GM12878 (cell line): ENCODE results near the gene AGBL1. TPM values are rescaled to one million over a fixed set of nuclear protein-coding genes. Genes with fewer than 3 reads are reported as not detected.

Source experiments
- ATAC-seq: fragments of 200-7000 bp; cut with Tn5 transposase; 3 replicates; pipeline ENCODE4 v1.9.1; 2020; ENCODE audit warnings: mild to moderate bottlenecking, moderate library complexity
- BruUV-seq: library from RNA; stranded (reverse); fragments of 400-500 nt; replicated peaks from 2 replicates; lab custom pipeline; 2021; lab: Mats Ljungman, UMichigan
- CTCF ChIA-PET: fragments of 300-600 bp; sonication (Branson Sonifier 250); formaldehyde crosslinking; extraction: SDS; loops from one replicate; lab custom pipeline; 2021; ENCODE audit warnings: inconsistent platforms; lab: Yijun Ruan, JAX
- POLR2A ChIA-PET: fragments of 350-600 bp; formaldehyde crosslinking; extraction: SDS; loops from one replicate; lab custom pipeline; 2021; ENCODE audit warnings: inconsistent platforms; lab: Charles Lee
- RAD21 ChIA-PET: fragments of 300-600 bp; sonication (Branson Sonifier 250); formaldehyde crosslinking; loops from one replicate; lab custom pipeline; 2023; ENCODE audit warnings: antibody characterized with exemption; ENCODE audit not compliant: unreplicated experiment; lab: Charles Lee
- SMC1A ChIA-PET: fragments of 300-600 bp; sonication (Branson Sonifier 250); formaldehyde crosslinking; loops from one replicate; lab custom pipeline; 2023; ENCODE audit not compliant: unreplicated experiment, uncharacterized antibody; lab: Charles Lee
- DNase-seq: peaks from one replicate; pipeline ENCODE4 v3.0.0-alpha.2; 2011; ENCODE audit warnings: low read depth, low spot score
- FAIRE-seq: peaks from 3 replicates; lab custom pipeline; 2011; peaks lifted over from hg19 to GRCh38; lab: Jason Lieb, UNC
- H2AFZ ChIP-seq: 2 replicates; pipeline ENCODE4 v1.6.0; 2011; ENCODE audit warnings: low read depth, low read length, control low read depth; ENCODE audit not compliant: control insufficient read depth
- H3K27ac ChIP-seq: 2 replicates; pipeline ENCODE4 v1.5.1; 2011; ENCODE audit warnings: control low read depth; ENCODE audit not compliant: control insufficient read depth, insufficient read depth
- H3K27me3 ChIP-seq, 2 experiments: replicated peaks in 1 of 2; 2 replicates each; pipeline versions ENCODE4 v1.6.0 to v1.6.1; 2011; ENCODE audit warnings: low read length in 1 of 2; ENCODE audit not compliant: control insufficient read depth in 2 of 2, insufficient read depth in 2 of 2
- H3K36me3 ChIP-seq, 2 experiments: 2 replicates each; pipeline ENCODE4 v1.5.1; 2011; ENCODE audit warnings: low read length in 1 of 2; ENCODE audit not compliant: control insufficient read depth in 2 of 2, insufficient read depth in 2 of 2
- H3K4me1 ChIP-seq: 2 replicates; pipeline ENCODE4 v1.6.1; 2011; ENCODE audit warnings: mild to moderate bottlenecking, low read length, moderate library complexity, mixed read lengths; ENCODE audit not compliant: control insufficient read depth, insufficient read depth
- H3K4me2 ChIP-seq: 2 replicates; pipeline ENCODE4 v1.6.0; 2011; ENCODE audit warnings: control low read depth; ENCODE audit not compliant: control insufficient read depth, insufficient read depth
- H3K4me3 ChIP-seq: fragments of 200-600 bp; sonication (generic); 2 replicates; pipeline ENCODE4 v1.5.1; 2016
- H3K79me2 ChIP-seq: 2 replicates; pipeline ENCODE4 v1.6.0; 2011; ENCODE audit warnings: low read length; ENCODE audit not compliant: control insufficient read depth, insufficient read depth
- H3K9ac ChIP-seq: 2 replicates; pipeline ENCODE4 v1.8.0; 2011; ENCODE audit warnings: low read length, control low read depth, mixed read lengths; ENCODE audit not compliant: control insufficient read depth, insufficient read depth
- H3K9me3 ChIP-seq: replicated peaks from 3 replicates; pipeline ENCODE4 v1.5.1; 2011; ENCODE audit warnings: mild to moderate bottlenecking, low read length; ENCODE audit not compliant: control insufficient read depth, insufficient read depth
- H4K20me1 ChIP-seq: 2 replicates; pipeline ENCODE4 v1.6.0; 2011; ENCODE audit not compliant: control insufficient read depth, insufficient read depth
- CTCF ChIP-seq, 3 experiments: IDR thresholded peaks in 2 of 3; conservative IDR thresholded peaks in 1 of 3; 2 replicates each; pipeline ENCODE4 v1.5.1; 2011; ENCODE audit warnings: low read depth in 3 of 3, low read length in 3 of 3, mild to moderate bottlenecking in 3 of 3, control low read depth in 2 of 3, moderate library complexity in 2 of 3, inconsistent platforms in 1 of 3, mixed read lengths in 1 of 3; ENCODE audit not compliant: control insufficient read depth in 2 of 3, insufficient read depth in 1 of 3; ENCODE audit errors: extremely low read depth in 1 of 3
- ESRRA ChIP-seq: IDR thresholded peaks from 2 replicates; pipeline ENCODE4 v1.6.1; 2012; ENCODE audit warnings: mild to moderate bottlenecking, low read length, improper control_type of control experiment
- PAX5 ChIP-seq: IDR thresholded peaks from 2 replicates; pipeline ENCODE4 v1.6.1; 2011; ENCODE audit warnings: low read depth, low read length, borderline replicate concordance
- POU2F2 ChIP-seq: IDR thresholded peaks from 3 replicates; pipeline ENCODE4 v1.6.1; 2011; ENCODE audit warnings: low read depth, mild to moderate bottlenecking, low read length, borderline replicate concordance
- SREBF1 ChIP-seq: IDR thresholded peaks from 2 replicates; pipeline ENCODE4 v1.6.1; 2012; ENCODE audit warnings: mild to moderate bottlenecking, low read length
- WGBS: methylation state at CpG from one replicate; pipeline ENCODE4 v1.1.6; 2016; ENCODE audit warnings: low lambda C conversion rate; ENCODE audit not compliant: insufficient replicate concordance, insufficient coverage; ENCODE audit errors: missing lambda C conversion rate; 5-methylcytosine and 5-hydroxymethylcytosine counted together
- in situ Hi-C: fragments of 300-500 bp; cut with MboI; formaldehyde crosslinking; loops from 9 replicates; pipeline ENCODE4 v1.14.3; 2018; ENCODE audit warnings: mixed read lengths
- intact Hi-C: fragments of 100-400 bp; cut with micrococcal nuclease; formaldehyde crosslinking; loops from one replicate; pipeline ENCODE4 v1.14.2; 2022; ENCODE audit not compliant: unreplicated experiment
- polyA plus RNA-seq, 11 experiments: library from polyadenylated mRNA; depleted of rRNA in 4 of 11; unstranded in 6 of 11; stranded (reverse) in 5 of 11; fragments of >200 nt; fragmentation: Nextera tagmentation in 4 of 11; fragmentation: Illumina TruSeq in 1 of 11; extraction: Ambion mirVana in 4 of 11; extraction: Trizol in 1 of 11; gene quantifications; 1 replicate in 1 of 11; 2 replicates in 10 of 11; pipeline versions ENCODE4 v1.2.1 to v1.2.3, GENCODE V29; 2011 to 2016; ENCODE audit warnings: inconsistent platforms in 2 of 11, missing spikeins in 2 of 11, low read depth in 1 of 11
- total RNA-seq, 4 experiments: library from RNA; depleted of rRNA in 3 of 4; stranded (reverse); fragments of >200 nt in 3 of 4; fragmentation: Illumina TruSeq in 1 of 4; extraction: Trizol in 1 of 4; gene quantifications; 2 replicates each; pipeline versions ENCODE4 v1.2.1 to v1.2.3, GENCODE V29; 2013 to 2021

Gene AGBL1
- total and polyA plus RNA-seq, 10 of the 15 experiments (the other 5 are each of a cell fraction or from before 2014, with no cell fraction given): not detected

- TF ChIP-seq PAX5 (no peak), CTCF (IDR thresholded peaks at IDR 0.05 in 2 of 3, conservative IDR thresholded peaks at IDR 0.05 in 1 of 3; ENCODE audit: control insufficient read depth in 2 of 3, extremely low read depth in 1 of 3, insufficient read depth in 1 of 3, low read depth in 3 of 3, low read length in 3 of 3) (no peak), SREBF1 (no peak), ESRRA (no peak)
These were observed 775.9 kb downstream of the AGBL1 start (continued) for GRCh38 chr15:86855307-86856291.

- BruUV-seq: no TSS peak
- FAIRE-seq: no peak
- no peak for TF ChIP-seq POU2F2
These were observed 778.0 kb downstream of the AGBL1 start for GRCh38 chr15:86857701-86858100.

More at GRCh38 chr15:86857701-86858100, 778.0 kb downstream of the AGBL1 start:
- Histone ChIP-seq H3K4me1 (no peaks in the 10 kb centered on the region), H3K27ac (no peak overlapping the region), H4K20me1 (no peaks in the 10 kb centered on the region), H3K27me3 (no peaks in the 10 kb centered on the region), H3K79me2 (no peaks in the 10 kb centered on the region), H3K36me3 (no peaks in the 10 kb centered on the region), H3K4me3 (no peak overlapping the region), H3K4me2 (no peak overlapping the region), H2AFZ (no peak overlapping the region), H3K9ac (no peak overlapping the region), H3K9me3 (no peaks in the 10 kb centered on the region)
- 4% methylated on average over 4 of the region's 4 CpGs for WGBS
- ChIA-PET SMC1A (no interaction called here), CTCF (interaction anchor here (0.6 kb wide), 1 partner anchor 84 kb away, joined by 3 read pairs; no protein-coding TSS in a partner anchor), POLR2A (no interaction called here), RAD21 (no interaction called here)
- in situ Hi-C loops: no loop called here
- ATAC-seq: no peak
- no peak for DNase-seq
- intact Hi-C loops: no loop called here
